Ovary (tissue), 9 donors: ENCODE measurements around the gene CRACDL. TPM values are rescaled to one million over a fixed set of nuclear protein-coding genes. Genes with fewer than 3 reads are reported as not detected.

Source experiments
- DNase-seq, 5 donors: peaks; one replicate each; pipeline ENCODE4 v3.0.0-alpha.2; 2019 to 2020
- H3K27ac ChIP-seq, 2 donors: fragments of 200-600 bp; one replicate each; pipeline versions ENCODE4 v1.5.1 to v1.8.0; 2019 to 2022
- H3K27me3 ChIP-seq: fragments of 200-600 bp; one replicate; pipeline ENCODE4 v1.8.0; 2022
- H3K36me3 ChIP-seq: fragments of 200-600 bp; sonication (generic); one replicate; pipeline ENCODE4 v1.5.1; 2019
- H3K4me1 ChIP-seq: one replicate; pipeline ENCODE4 v1.8.1; 2013; ENCODE audit warnings: mild to moderate bottlenecking, moderate library complexity; ENCODE audit not compliant: insufficient read depth
- H3K4me3 ChIP-seq: fragments of 200-600 bp; sonication (generic); one replicate; pipeline ENCODE4 v1.5.1; 2017
- H3K9me3 ChIP-seq, 2 donors: fragments of 200-600 bp in 1 of 2; sonication (generic) in 1 of 2; one replicate each; pipeline versions ENCODE4 v1.5.1 to v1.8.1; 2013 to 2019; ENCODE audit warnings: mild to moderate bottlenecking in 1 of 2, moderate library complexity in 1 of 2
- EP300 ChIP-seq: sonication (generic); formaldehyde crosslinking; IDR thresholded peaks from one replicate; pipeline ENCODE4 v1.6.1; 2017; ENCODE audit warnings: antibody characterized with exemption
- POLR2A ChIP-seq: fragments of 450-650 bp; IDR thresholded peaks from one replicate; pipeline ENCODE4 v1.6.1; 2017; ENCODE audit warnings: antibody characterized with exemption, mild to moderate bottlenecking, moderate library complexity
- WGBS, 3 donors: extraction: QIAGEN DNeasy Blood & Tissue Kit in 1 of 3; methylation state at CpG; one replicate each; pipeline versions ENCODE4 v1.1.5 to v1.1.7; 2013 to 2017; 5-methylcytosine and 5-hydroxymethylcytosine counted together
- intact Hi-C, 4 donors: fragments of 100-400 bp; cut with DNase I; formaldehyde crosslinking; loops; one replicate each; pipeline versions ENCODE4 v1.11.0 to v1.15.1; 2022 to 2023
- polyA plus RNA-seq, 2 donors: library from polyadenylated mRNA; stranded (reverse); fragments of 200-250 nt in 1 of 2; fragments of 350-450 nt in 1 of 2; fragmentation: Illumina TruSeq in 1 of 2; extraction: RNeasy Lipid Tissue Mini Kit (QIAGEN cat#74804) in 1 of 2; gene quantifications; one replicate each; pipeline ENCODE4 v1.2.3, GENCODE V29; 2013 to 2014
- total RNA-seq, 7 donors: library from RNA; depleted of rRNA in 2 of 7; stranded (reverse); fragments of >200 nt in 2 of 7; fragmentation: NEBNext Ultra II Directional in 3 of 7; extraction: Animal tissue kit (Norgen Biotek cat#: 25700) in 3 of 7; gene quantifications; one replicate each; pipeline versions ENCODE4 v1.1.0 to v1.2.4, GENCODE V29; 2016 to 2023
- TF ChIP-seq, protein P1 (sequence below), 3 donors: fragments of 450-650 bp in 2 of 3; fragments of 200-600 bp in 1 of 3; IDR thresholded peaks; one replicate each; pipeline versions ENCODE4 v1.5.1 to v1.8.0; 2016 to 2022; ENCODE audit warnings: antibody characterized with exemption in 3 of 3, mild to moderate bottlenecking in 1 of 3
- donor health status: DM: no; HTN: no; CAD: no; lungs with moderate emphysema.
- donor health status: DM: no; HTN: no; CAD: no.
- donor health status: Bipolar disorder and iron deficiency.
- donor health status: DM: yes; HTN: yes; CAD: no.
- donor health status: DM: no; HTN: no; CAD: no.
- donor health status: DM: yes; HTN: yes; CAD: no.

Gene CRACDL
- total and polyA plus RNA-seq, 9 donors, result 1.2 to 22.4 (median 2.7) TPM

GRCh38 chr2:98828369-98828744 lies 107.7 kb downstream of the CRACDL start:
- no peak overlapping the region for H3K27ac ChIP-seq
- no peak for DNase-seq
- intact Hi-C loops, result loop anchor here in 1 of 4 donors (5.0 kb wide), 1 partner anchor 181 kb away; no protein-coding TSS in a partner anchor
- no peak overlapping the region for H3K4me3 ChIP-seq
- H3K27me3 ChIP-seq, result no peaks in the 10 kb centered on the region
- no peaks in the 10 kb centered on the region for H3K4me1 ChIP-seq
- no peaks in the 10 kb centered on the region for H3K9me3 ChIP-seq
- TF ChIP-seq POLR2A (no peak), EP300 (no peak)
- TF ChIP-seq, protein P1, sequence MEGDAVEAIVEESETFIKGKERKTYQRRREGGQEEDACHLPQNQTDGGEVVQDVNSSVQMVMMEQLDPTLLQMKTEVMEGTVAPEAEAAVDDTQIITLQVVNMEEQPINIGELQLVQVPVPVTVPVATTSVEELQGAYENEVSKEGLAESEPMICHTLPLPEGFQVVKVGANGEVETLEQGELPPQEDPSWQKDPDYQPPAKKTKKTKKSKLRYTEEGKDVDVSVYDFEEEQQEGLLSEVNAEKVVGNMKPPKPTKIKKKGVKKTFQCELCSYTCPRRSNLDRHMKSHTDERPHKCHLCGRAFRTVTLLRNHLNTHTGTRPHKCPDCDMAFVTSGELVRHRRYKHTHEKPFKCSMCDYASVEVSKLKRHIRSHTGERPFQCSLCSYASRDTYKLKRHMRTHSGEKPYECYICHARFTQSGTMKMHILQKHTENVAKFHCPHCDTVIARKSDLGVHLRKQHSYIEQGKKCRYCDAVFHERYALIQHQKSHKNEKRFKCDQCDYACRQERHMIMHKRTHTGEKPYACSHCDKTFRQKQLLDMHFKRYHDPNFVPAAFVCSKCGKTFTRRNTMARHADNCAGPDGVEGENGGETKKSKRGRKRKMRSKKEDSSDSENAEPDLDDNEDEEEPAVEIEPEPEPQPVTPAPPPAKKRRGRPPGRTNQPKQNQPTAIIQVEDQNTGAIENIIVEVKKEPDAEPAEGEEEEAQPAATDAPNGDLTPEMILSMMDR (IDR thresholded peaks at IDR 0.05), result no peak
- WGBS, 3 donors, result 84 to 88% (median 86%) methylated on average over 7 of the region's 7 CpGs
- H3K36me3 ChIP-seq, result no peaks in the 10 kb centered on the region

DNA sequence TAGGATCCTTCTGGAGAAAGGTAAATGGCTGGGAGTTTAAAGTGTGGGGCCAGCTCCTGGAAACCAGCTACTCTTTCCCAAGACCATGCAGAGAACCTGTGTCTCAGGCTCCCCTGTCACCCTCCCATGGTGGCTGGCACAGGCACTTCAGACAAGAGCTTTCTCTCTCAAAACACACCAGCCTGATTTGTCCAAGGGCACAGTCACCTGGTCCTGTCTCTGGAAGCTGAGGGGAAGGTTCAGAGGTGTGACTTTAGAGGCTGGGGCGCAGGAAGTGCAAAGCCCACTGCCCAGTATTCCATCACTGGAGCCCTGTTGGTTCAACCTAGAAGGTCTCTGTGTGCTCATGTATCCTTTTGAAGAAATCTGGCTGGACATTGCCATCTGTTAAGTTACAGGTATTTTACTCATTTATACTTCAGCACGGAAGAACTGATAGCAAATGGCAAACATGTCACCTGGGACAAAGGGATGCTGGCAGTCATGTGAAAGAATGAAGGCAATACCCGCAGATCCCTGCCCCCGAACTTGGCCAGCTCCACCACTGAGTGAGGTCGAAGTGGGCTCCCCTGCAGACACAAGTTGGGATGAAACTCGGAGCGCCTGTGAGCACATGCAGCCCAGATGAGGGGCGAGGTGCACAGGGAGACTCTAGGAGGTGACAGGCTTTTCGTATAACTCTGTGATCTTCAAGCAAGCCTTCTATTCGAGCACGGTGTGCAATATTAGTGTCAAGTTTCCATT lies 108.2 kb downstream of the CRACDL start:
- Histone ChIP-seq H3K36me3 (no peaks in the 10 kb centered on the region), H3K4me1 (peaks cover 3% of the 10 kb centered on the region), H3K27me3 (no peaks in the 10 kb centered on the region), H3K4me3 (no peak overlapping the region), H3K27ac (no peak overlapping the region), H3K9me3 (no peaks in the 10 kb centered on the region)
- no peak for DNase-seq
- intact Hi-C loops, result loop anchor here in 1 of 4 donors (5.0 kb wide), 1 partner anchor 180 kb away; no protein-coding TSS in a partner anchor
- TF ChIP-seq EP300, result no peak
- no peak for TF ChIP-seq POLR2A
- TF ChIP-seq, protein P1 (IDR thresholded peaks at IDR 0.05), result no peak
- 83 to 90% (median 85%) methylated on average over 11 of the region's 11 CpGs for WGBS, 3 donors

- 90 to 93% (median 91%) methylated on average over 15 of the region's 15 CpGs for WGBS, 3 donors
- no peaks in the 10 kb centered on the region for H3K27me3 ChIP-seq
- intact Hi-C loops, result loop anchor here in 1 of 4 donors (5.0 kb wide), 1 partner anchor 180 kb away; no protein-coding TSS in a partner anchor
- DNase-seq, result no peak
- peaks cover 3% of the 10 kb centered on the region for H3K4me1 ChIP-seq
- no peaks in the 10 kb centered on the region for H3K36me3 ChIP-seq
- H3K4me3 ChIP-seq, result no peak overlapping the region
- no peaks in the 10 kb centered on the region for H3K9me3 ChIP-seq
- H3K27ac ChIP-seq, result no peak overlapping the region
- TF ChIP-seq, protein P1 (IDR thresholded peaks at IDR 0.05), result no peak
- TF ChIP-seq EP300, result no peak
- TF ChIP-seq POLR2A, result no peak
These were observed 109.2 kb downstream of the CRACDL start for GRCh38 chr2:98826856-98827255.

- Histone ChIP-seq H3K4me1 (peaks cover 3% of the 10 kb centered on the region), H3K27ac (no peak overlapping the region), H3K4me3 (no peak overlapping the region), H3K27me3 (no peaks in the 10 kb centered on the region), H3K9me3 (no peaks in the 10 kb centered on the region), H3K36me3 (no peaks in the 10 kb centered on the region)
- TF ChIP-seq POLR2A (no peak), EP300 (no peak)
- DNase-seq, result no peak
- 89 to 97% (median 94%) methylated on average over 6 of the region's 6 CpGs for WGBS, 3 donors
- intact Hi-C loops, result loop anchor here in 1 of 4 donors (5.0 kb wide), 1 partner anchor 179 kb away; no protein-coding TSS in a partner anchor
These were observed 110.2 kb downstream of the CRACDL start for GRCh38 chr2:98825858-98826257.

GRCh38 chr2:98825404-98825803 lies 110.6 kb downstream of the CRACDL start:
- TF ChIP-seq EP300 (no peak), POLR2A (no peak)
- TF ChIP-seq, protein P1 (IDR thresholded peaks at IDR 0.05), result no peak
- intact Hi-C loops, result loop anchor here in 1 of 4 donors (5.0 kb wide), 1 partner anchor 178 kb away; no protein-coding TSS in a partner anchor
- no peak overlapping the region for H3K27ac ChIP-seq
- H3K4me1 ChIP-seq, result peaks cover 3% of the 10 kb centered on the region
- H3K4me3 ChIP-seq, result no peak overlapping the region
- DNase-seq, result no peak
- WGBS, 3 donors, result 66 to 84% (median 79%) methylated on average over 6 of the region's 6 CpGs
- no peaks in the 10 kb centered on the region for H3K27me3 ChIP-seq
- H3K36me3 ChIP-seq, result no peaks in the 10 kb centered on the region
- H3K9me3 ChIP-seq, result no peaks in the 10 kb centered on the region
